GM23248 (cell line): ENCODE results near the gene INSRR. TPM values are rescaled to one million over a fixed set of nuclear protein-coding genes. Genes with fewer than 3 reads are reported as not detected.

ENCODE experiments used
- DNase-seq: peaks from one replicate; pipeline ENCODE4 v3.0.0-alpha.2; 2015
- H2AFZ ChIP-seq: fragments of 200-600 bp; sonication (generic); 2 replicates; pipeline ENCODE4 v1.6.1; 2016; ENCODE audit warnings: antibody characterized with exemption
- H3F3A ChIP-seq: fragments of 200-600 bp; sonication (generic); 2 replicates; pipeline ENCODE4 v1.6.1; 2016; ENCODE audit warnings: mild to moderate bottlenecking, antibody characterized with exemption, mixed run types; ENCODE audit not compliant: insufficient read depth
- H3K27ac ChIP-seq: fragments of 200-600 bp; sonication (generic); 2 replicates; pipeline ENCODE4 v1.5.1; 2016; ENCODE audit warnings: mild to moderate bottlenecking
- H3K27me3 ChIP-seq: fragments of 200-600 bp; sonication (generic); replicated peaks from 2 replicates; pipeline ENCODE4 v1.6.1; 2016; ENCODE audit warnings: mild to moderate bottlenecking; ENCODE audit not compliant: insufficient read depth
- H3K36me3 ChIP-seq: fragments of 200-600 bp; sonication (generic); 2 replicates; pipeline ENCODE4 v1.6.1; 2016; ENCODE audit warnings: low read depth, mild to moderate bottlenecking
- H3K4me1 ChIP-seq: fragments of 200-600 bp; sonication (generic); 2 replicates; pipeline ENCODE4 v1.6.1; 2016; ENCODE audit warnings: mild to moderate bottlenecking; ENCODE audit not compliant: insufficient read depth
- H3K4me2 ChIP-seq: fragments of 200-600 bp; sonication (generic); one replicate; pipeline ENCODE4 v1.6.1; 2016; ENCODE audit warnings: mild to moderate bottlenecking; ENCODE audit not compliant: unreplicated experiment
- H3K4me3 ChIP-seq: fragments of 200-600 bp; sonication (generic); 2 replicates; pipeline ENCODE4 v1.5.1; 2016; ENCODE audit warnings: mild to moderate bottlenecking
- H3K79me2 ChIP-seq: fragments of 200-600 bp; sonication (generic); 2 replicates; pipeline ENCODE4 v1.6.1; 2016; ENCODE audit warnings: mild to moderate bottlenecking; ENCODE audit not compliant: insufficient read depth
- H3K9ac ChIP-seq: fragments of 200-600 bp; sonication (generic); 2 replicates; pipeline ENCODE4 v1.6.1; 2016; ENCODE audit warnings: mild to moderate bottlenecking
- H3K9me2 ChIP-seq: fragments of 200-600 bp; sonication (generic); 2 replicates; pipeline ENCODE4 v1.6.1; 2016; ENCODE audit warnings: mixed run types, mild to moderate bottlenecking, moderate library complexity; ENCODE audit not compliant: insufficient read depth
- H3K9me3 ChIP-seq: fragments of 200-600 bp; sonication (generic); one replicate; pipeline ENCODE4 v1.6.1; 2017; ENCODE audit warnings: low read depth
- H4K20me1 ChIP-seq: fragments of 200-600 bp; sonication (generic); 2 replicates; pipeline ENCODE4 v1.6.0; 2016; ENCODE audit not compliant: insufficient read depth
- EZH2 ChIP-seq: fragments of 200-600 bp; sonication (generic); IDR thresholded peaks from 2 replicates; pipeline ENCODE4 v1.6.1; 2018; ENCODE audit warnings: antibody characterized with exemption, mild to moderate bottlenecking; ENCODE audit not compliant: insufficient read depth, poor library complexity, severe bottlenecking
- EZH2phosphoT487 ChIP-seq: fragments of 200-600 bp; sonication (generic); IDR thresholded peaks from 2 replicates; pipeline ENCODE4 v1.6.1; 2018; ENCODE audit warnings: antibody characterized with exemption, moderate library complexity, mild to moderate bottlenecking, low read depth; ENCODE audit not compliant: insufficient read depth
- WGBS, 2 experiments: methylation state at CpG; one replicate each; pipeline ENCODE4 v1.1.6; 2015 to 2017; ENCODE audit warnings: low lambda C conversion rate in 2 of 2, low coverage in 1 of 2; ENCODE audit errors: missing lambda C conversion rate in 2 of 2; 5-methylcytosine and 5-hydroxymethylcytosine counted together
- in situ Hi-C: fragments of 300-500 bp; cut with MboI; formaldehyde crosslinking; loops from 2 replicates; pipeline ENCODE4 v1.15.0; 2020
- polyA plus RNA-seq: library from polyadenylated mRNA; unstranded; fragments of >200 nt; fragmentation: Nextera tagmentation; extraction: Ambion mirVana; gene quantifications from 2 replicates; pipeline ENCODE4 v1.2.1, GENCODE V29; 2016
- total RNA-seq: library from RNA; depleted of rRNA; stranded (reverse); fragments of >200 nt; shearing (Covaris generic); gene quantifications from 2 replicates; pipeline ENCODE4 v1.2.3, GENCODE V29; 2014

The INSRR gene
- total and polyA plus RNA-seq, 2 experiments from 2014 or later: 0.09 TPM; not detected in 1

- Histone ChIP-seq H3K9ac (no peak within 1 kb of the TSS), H3K4me3 (peak within 1 kb of the TSS; percentile 68), H4K20me1 (no peaks in the 10 kb centered on the region), H3K4me2 (peak within 1 kb of the TSS; percentile 82), H3F3A (no peaks in the 10 kb centered on the region), H3K27ac (no peak within 1 kb of the TSS), H3K9me3 (no peaks in the 10 kb centered on the region), H3K27me3 (peaks cover 18% of the 10 kb centered on the region), H3K36me3 (no peaks in the 10 kb centered on the region), H3K79me2 (no peaks in the 10 kb centered on the region), H2AFZ (peak within 1 kb of the TSS; percentile 65), H3K9me2 (no peaks in the 10 kb centered on the region), H3K4me1 (0 out of 2 replicates have a peak, but pooled peaks cover 3% of the 10 kb centered on the region)
- DNase-seq: peak; percentile 61
- in situ Hi-C loops: no loop called here
- 6 to 8% methylated on average over 43 to 69 of the region's 69 CpGs for WGBS, 2 experiments
- TF ChIP-seq EZH2phosphoT487: no peak
- TF ChIP-seq EZH2: no peak
Measured at GRCh38 chr1:156860628-156861423, 1.9 kb upstream of the INSRR start, which contains the start of gene NTRK1. NTRK1 (plus strand) TSS chr1:156860865; CDS start chr1:156860935, 70 bp downstream.

- TF ChIP-seq EZH2phosphoT487: no peak
- no peak for TF ChIP-seq EZH2
- no peaks in the 10 kb centered on the region for H3F3A ChIP-seq
- peak; percentile 77 for DNase-seq
- H3K4me3 ChIP-seq: peak overlapping the region; percentile 68
- no peaks in the 10 kb centered on the region for H3K79me2 ChIP-seq
- no peaks in the 10 kb centered on the region for H3K36me3 ChIP-seq
- H4K20me1 ChIP-seq: no peaks in the 10 kb centered on the region
- no peak overlapping the region for H3K9ac ChIP-seq
- peaks cover 18% of the 10 kb centered on the region for H3K27me3 ChIP-seq
- peak overlapping the region; percentile 82 for H3K4me2 ChIP-seq
- H3K4me1 ChIP-seq: 0 out of 2 replicates have a peak, but pooled peaks cover 3% of the 10 kb centered on the region
- peak overlapping the region; percentile 65 for H2AFZ ChIP-seq
- no peaks in the 10 kb centered on the region for H3K9me3 ChIP-seq
- no peak overlapping the region for H3K27ac ChIP-seq
- in situ Hi-C loops: no loop called here
- H3K9me2 ChIP-seq: no peaks in the 10 kb centered on the region
- WGBS, 2 experiments: 0 to 1% methylated on average over 35 of the region's 35 CpGs
Measured at GRCh38 chr1:156860113-156860627, 1.3 kb upstream of the INSRR start.

GRCh38 chr1:156859523-156860112 is 701 bp upstream of the INSRR start:
- Histone ChIP-seq H3K4me1 (0 out of 2 replicates have a peak, but pooled peaks cover 3% of the 10 kb centered on the region), H3K27me3 (peaks cover 18% of the 10 kb centered on the region), H4K20me1 (no peaks in the 10 kb centered on the region), H3K79me2 (no peaks in the 10 kb centered on the region), H3K4me2 (peak overlapping the region; percentile 82), H2AFZ (peak overlapping the region; percentile 65), H3K27ac (no peak overlapping the region), H3K9ac (no peak overlapping the region), H3K36me3 (no peaks in the 10 kb centered on the region), H3F3A (no peaks in the 10 kb centered on the region), H3K9me2 (no peaks in the 10 kb centered on the region), H3K9me3 (no peaks in the 10 kb centered on the region), H3K4me3 (peak overlapping the region; percentile 68)
- peak; percentile 55 for DNase-seq
- in situ Hi-C loops: no loop called here
- 3 to 5% methylated on average over 30 to 33 of the region's 33 CpGs for WGBS, 2 experiments
- no peak for TF ChIP-seq EZH2phosphoT487
- no peak for TF ChIP-seq EZH2

- no peak overlapping the region for H3K27ac ChIP-seq
- no peaks in the 10 kb centered on the region for H3K9me2 ChIP-seq
- H2AFZ ChIP-seq: peak overlapping the region; percentile 65
- H3F3A ChIP-seq: no peaks in the 10 kb centered on the region
- H3K36me3 ChIP-seq: no peaks in the 10 kb centered on the region
- H3K9ac ChIP-seq: peak overlapping the region; percentile 25; the same call in 1 of the 2 replicates
- peaks cover 18% of the 10 kb centered on the region for H3K27me3 ChIP-seq
- H3K79me2 ChIP-seq: no peaks in the 10 kb centered on the region
- TF ChIP-seq EZH2 (no peak), EZH2phosphoT487 (no peak)
- 15 to 21% methylated on average over 5 of the region's 5 CpGs for WGBS, 2 experiments
- in situ Hi-C loops: no loop called here
- H3K9me3 ChIP-seq: no peaks in the 10 kb centered on the region
- peak overlapping the region; percentile 68 for H3K4me3 ChIP-seq
- no peak for DNase-seq
- 0 out of 2 replicates have a peak, but pooled peaks cover 3% of the 10 kb centered on the region for H3K4me1 ChIP-seq
- no peaks in the 10 kb centered on the region for H4K20me1 ChIP-seq
- peak overlapping the region; percentile 82 for H3K4me2 ChIP-seq
Measured at GRCh38 chr1:156858555-156858956, 361 bp downstream of the INSRR start.
